Placental epithelial cell (primary cell): ENCODE data around the gene SEMA6A. TPM values are rescaled to one million over a fixed set of nuclear protein-coding genes. Genes with fewer than 3 reads are reported as not detected.

Experiments used
- total RNA-seq: library from RNA; depleted of rRNA; stranded (reverse); fragments of >200 nt; gene quantifications from 2 replicates; pipeline ENCODE4 v1.2.3, GENCODE V29; 2012

SEMA6A gene, protein sequence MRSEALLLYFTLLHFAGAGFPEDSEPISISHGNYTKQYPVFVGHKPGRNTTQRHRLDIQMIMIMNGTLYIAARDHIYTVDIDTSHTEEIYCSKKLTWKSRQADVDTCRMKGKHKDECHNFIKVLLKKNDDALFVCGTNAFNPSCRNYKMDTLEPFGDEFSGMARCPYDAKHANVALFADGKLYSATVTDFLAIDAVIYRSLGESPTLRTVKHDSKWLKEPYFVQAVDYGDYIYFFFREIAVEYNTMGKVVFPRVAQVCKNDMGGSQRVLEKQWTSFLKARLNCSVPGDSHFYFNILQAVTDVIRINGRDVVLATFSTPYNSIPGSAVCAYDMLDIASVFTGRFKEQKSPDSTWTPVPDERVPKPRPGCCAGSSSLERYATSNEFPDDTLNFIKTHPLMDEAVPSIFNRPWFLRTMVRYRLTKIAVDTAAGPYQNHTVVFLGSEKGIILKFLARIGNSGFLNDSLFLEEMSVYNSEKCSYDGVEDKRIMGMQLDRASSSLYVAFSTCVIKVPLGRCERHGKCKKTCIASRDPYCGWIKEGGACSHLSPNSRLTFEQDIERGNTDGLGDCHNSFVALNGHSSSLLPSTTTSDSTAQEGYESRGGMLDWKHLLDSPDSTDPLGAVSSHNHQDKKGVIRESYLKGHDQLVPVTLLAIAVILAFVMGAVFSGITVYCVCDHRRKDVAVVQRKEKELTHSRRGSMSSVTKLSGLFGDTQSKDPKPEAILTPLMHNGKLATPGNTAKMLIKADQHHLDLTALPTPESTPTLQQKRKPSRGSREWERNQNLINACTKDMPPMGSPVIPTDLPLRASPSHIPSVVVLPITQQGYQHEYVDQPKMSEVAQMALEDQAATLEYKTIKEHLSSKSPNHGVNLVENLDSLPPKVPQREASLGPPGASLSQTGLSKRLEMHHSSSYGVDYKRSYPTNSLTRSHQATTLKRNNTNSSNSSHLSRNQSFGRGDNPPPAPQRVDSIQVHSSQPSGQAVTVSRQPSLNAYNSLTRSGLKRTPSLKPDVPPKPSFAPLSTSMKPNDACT
- under 0.01 and 0.39 TPM in 2 replicates for total RNA-seq

DNA sequence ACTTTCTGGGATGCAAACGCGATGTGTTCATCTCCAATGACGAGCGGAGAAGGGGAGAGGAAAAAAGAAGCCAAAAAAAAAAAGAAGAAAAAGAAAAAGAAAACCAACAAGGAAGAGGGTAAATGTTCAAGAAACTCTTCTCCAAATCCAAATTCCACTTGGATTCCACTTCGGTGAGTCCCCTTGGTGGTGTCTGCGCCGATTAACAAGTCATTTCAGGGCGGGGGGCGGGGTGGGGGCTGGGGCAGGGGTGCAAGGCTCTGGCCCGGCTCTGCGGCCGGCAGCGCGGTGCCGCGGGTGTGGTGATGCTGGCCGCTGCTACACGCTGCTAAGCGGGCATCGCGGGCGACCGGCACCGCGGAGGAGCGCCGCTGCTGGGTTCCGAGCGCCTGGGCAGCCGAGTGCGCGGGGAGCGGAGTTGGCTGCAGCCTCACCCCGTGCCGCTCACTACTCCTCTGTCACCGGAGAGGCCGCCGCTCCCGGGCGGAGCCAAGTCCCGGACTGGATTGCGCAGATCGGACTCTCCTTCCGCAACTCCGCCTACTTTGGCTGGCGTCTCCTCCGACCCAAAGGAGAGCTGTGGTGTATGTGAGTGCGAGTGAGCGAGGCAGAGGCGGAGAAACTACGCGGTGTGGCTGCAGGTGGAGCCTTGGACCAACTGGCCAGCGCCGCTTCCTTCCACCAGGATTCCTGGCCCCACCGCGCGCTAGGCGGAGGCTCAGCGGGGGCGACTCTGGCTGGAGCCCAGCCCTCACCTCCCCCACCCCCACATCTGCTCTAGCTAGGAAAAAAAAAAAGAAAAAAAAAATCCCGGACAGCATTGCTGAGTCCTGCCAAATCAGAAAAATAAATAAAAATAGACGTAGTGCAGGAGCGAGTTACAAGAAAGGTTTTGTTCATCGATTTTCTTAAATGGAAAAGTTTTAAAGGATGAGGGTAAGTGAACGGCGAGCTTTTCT is at the start of gene SEMA6A:
TSS of gene SEMA6A (minus strand) at position 457 of the 959 bp plus-strand sequence. CDS start 69,879 bp downstream, outside the sequence.

